GM18499 (cell line): ENCODE measurements around the gene RPS6KA3.

ENCODE experiments used
- ATAC-seq: cut with Tn5 transposase; IDR thresholded peaks from one replicate; pipeline ENCODE4 v1.9.1; 2021; ENCODE audit warnings: moderate number of reproducible peaks; ENCODE audit not compliant: insufficient read depth, unreplicated experiment

RPS6KA3 gene

DNA sequence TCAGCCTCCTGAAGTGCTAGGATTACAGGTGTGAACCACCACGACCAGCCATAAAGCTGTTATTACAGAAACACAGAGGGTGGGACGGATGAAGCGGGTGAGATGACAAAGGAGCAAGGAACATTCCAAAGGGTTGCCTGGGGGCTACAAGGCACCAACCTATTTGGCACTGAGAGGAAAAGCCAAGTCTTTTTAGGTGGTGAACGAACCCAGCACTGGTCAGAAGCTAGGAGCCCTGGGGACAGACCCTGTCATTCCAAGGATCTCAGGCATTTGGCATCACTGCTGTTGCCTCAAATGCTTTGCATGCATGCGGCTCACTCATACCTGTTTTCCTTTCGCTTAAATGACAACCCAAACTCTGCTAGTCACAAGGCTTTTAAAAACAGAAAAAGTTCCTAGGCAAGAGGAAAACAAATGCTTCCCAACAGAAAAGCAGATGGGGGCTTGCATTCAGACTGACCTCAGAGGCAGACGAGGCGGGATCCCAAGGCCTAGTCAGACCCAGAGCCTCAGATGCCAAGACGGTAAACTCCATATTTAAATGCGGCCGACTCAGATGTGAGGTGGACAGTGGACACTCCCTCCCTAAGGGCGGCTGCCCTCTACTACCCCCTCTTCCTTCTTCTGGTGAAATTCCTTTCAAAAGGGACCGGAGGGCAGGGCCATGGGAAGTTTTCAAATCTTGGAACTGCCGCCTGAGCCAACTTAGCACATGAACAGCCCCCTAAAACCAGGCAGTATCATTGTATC is 154.5 kb downstream of the RPS6KA3 start:
- no peak for ATAC-seq

DNA sequence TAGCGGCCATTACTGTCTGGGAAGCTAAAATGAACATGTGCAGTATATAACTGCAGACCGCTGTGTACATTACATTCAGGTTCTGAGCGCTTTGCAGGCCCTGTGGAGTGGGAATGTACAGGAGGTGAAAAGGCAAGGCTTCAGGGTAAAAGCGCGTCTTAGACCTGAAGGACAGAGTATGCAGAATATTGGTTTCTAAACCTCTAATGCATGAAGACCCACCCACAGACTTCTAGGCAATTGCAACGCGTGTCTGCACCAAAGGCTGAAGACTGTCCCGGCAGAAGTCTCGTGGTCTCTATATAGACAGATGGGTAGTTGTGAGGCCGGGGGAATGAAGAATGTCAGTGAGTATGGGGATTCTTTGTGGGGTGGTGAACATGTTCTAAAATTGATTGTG is 155.4 kb downstream of the RPS6KA3 start:
- no peak for ATAC-seq

DNA sequence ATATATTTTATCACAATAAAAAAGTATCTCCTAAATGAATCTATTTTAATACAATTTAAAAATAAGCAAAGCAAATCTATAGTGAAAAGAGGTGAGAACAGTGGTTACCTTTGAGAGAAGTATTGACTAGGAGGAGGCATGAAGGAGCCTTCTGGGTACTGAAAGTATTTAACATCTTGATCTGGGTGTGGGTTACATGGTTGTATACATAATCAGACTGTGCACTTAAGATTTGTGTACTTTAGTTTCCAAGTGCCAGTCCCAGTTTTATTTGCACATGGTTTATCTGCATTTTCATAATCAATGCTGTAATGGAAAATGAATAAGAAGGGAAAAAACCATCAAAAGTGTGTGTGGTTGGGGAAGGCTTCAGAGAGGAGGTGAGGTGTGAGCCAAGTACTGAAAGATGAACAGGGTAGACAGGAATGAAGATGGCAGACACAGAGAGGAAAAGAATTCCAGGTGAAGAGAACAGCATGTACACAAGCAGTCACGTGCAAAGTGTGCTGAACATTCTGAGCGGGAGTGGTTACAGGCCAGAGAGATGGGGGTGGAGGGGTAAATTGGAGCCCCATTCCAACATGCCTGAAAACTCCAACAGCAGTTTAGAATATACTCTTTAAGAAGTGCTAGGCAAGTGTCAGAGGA is 164.7 kb downstream of the RPS6KA3 start:
- no peak for ATAC-seq
